Upper lobe of right lung (tissue), 1 donor: Measurements from ENCODE around the gene PUM1. TPM values are rescaled to one million over a fixed set of nuclear protein-coding genes. Genes with fewer than 3 reads are reported as not detected.
"Not testable (repeated sequence)": the region's sequence is repeated elsewhere in the genome, so short reads cannot be mapped to it uniquely, and the experiment has no call there.

Experiments
- ATAC-seq: fragments of 200-7000 bp; cut with Tn5 transposase; one replicate; pipeline ENCODE4 v1.9.1; 2020; ENCODE audit warnings: mild to moderate bottlenecking, moderate library complexity
- DNase-seq: peaks from one replicate; pipeline ENCODE4 v3.0.0-alpha.2; 2020
- H3K27ac ChIP-seq: fragments of 200-600 bp; one replicate; pipeline ENCODE4 v1.8.0; 2022
- H3K27me3 ChIP-seq: fragments of 200-600 bp; one replicate; pipeline ENCODE4 v1.8.0; 2022; ENCODE audit warnings: mild to moderate bottlenecking
- H3K36me3 ChIP-seq: fragments of 200-600 bp; one replicate; pipeline ENCODE4 v1.8.0; 2022
- H3K4me1 ChIP-seq: fragments of 200-600 bp; one replicate; pipeline ENCODE4 v1.8.0; 2022
- H3K4me3 ChIP-seq: fragments of 200-600 bp; one replicate; pipeline ENCODE4 v1.8.0; 2022; ENCODE audit warnings: mild to moderate bottlenecking
- H3K9me3 ChIP-seq: fragments of 200-600 bp; one replicate; pipeline ENCODE4 v1.8.0; 2022
- CTCF ChIP-seq: fragments of 200-600 bp; IDR thresholded peaks from one replicate; pipeline ENCODE4 v1.8.0; 2022; ENCODE audit warnings: antibody characterized with exemption
- intact Hi-C: fragments of 100-400 bp; cut with DNase I; formaldehyde crosslinking; loops from one replicate; pipeline ENCODE4 v1.11.0; 2022
- total RNA-seq: library from RNA; stranded (reverse); fragmentation: NEBNext Ultra II Directional; extraction: Animal tissue kit (Norgen Biotek cat#: 25700); gene quantifications from one replicate; pipeline ENCODE4 v1.2.1, GENCODE V29; 2021
- donor health status: DM: no; HTN: yes; CAD: no; lungs with severe emphysema.

The PUM1 gene
- total RNA-seq, 1 donor from 2014 or later = 117 TPM

DNA sequence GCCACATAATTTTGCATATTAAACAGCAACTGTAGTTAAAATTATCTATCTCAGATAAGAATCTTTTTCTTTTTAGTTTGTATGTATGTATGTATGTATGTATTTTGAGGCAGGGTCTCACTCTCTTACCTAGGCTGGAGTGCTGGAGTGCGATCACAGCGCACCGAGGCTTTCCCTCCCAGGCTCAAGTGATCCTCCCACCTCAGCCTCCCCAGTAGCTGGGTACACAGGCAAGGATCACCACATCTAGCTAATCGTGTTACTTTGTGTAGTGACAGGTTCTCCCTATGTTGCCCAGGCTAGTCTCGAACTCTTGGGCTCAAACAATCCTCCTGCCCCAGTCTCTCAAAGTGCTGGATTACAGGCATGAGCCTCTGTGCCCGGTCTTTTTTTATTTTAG lies 30.5 kb upstream of the PUM1 start:
- peaks cover 4% of the 10 kb centered on the region for H3K4me1 ChIP-seq

GRCh38 chr1:31095298-31095981 lies 29.9 kb upstream of the PUM1 start:
- intact Hi-C loops = no loop called here
- H3K36me3 ChIP-seq = no peaks in the 10 kb centered on the region
- no peaks in the 10 kb centered on the region for H3K9me3 ChIP-seq
- no peak overlapping the region for H3K4me3 ChIP-seq
- no peaks in the 10 kb centered on the region for H3K27me3 ChIP-seq
- DNase-seq (no peak), ATAC-seq (no peak)
- no peaks in the 10 kb centered on the region for H3K4me1 ChIP-seq
- no peak for TF ChIP-seq CTCF
- H3K27ac ChIP-seq = no peak overlapping the region

More for the DNA sequence above, 30.5 kb upstream of the PUM1 start:
- Histone ChIP-seq H3K4me3 (no peak overlapping the region), H3K27me3 (no peaks in the 10 kb centered on the region), H3K36me3 (no peaks in the 10 kb centered on the region), H3K9me3 (no peaks in the 10 kb centered on the region), H3K27ac (no peak overlapping the region)
- ATAC-seq = no peak
- TF ChIP-seq CTCF = no peak
- DNase-seq = no peak
- intact Hi-C loops = no loop called here

GRCh38 chr1:31088081-31088480 lies 22.6 kb upstream of the PUM1 start:
- H3K27ac ChIP-seq, intact Hi-C loops, H3K4me3 ChIP-seq, ATAC-seq, H3K27me3 ChIP-seq, DNase-seq, H3K9me3 ChIP-seq, H3K36me3 ChIP-seq, H3K4me1 ChIP-seq: not testable (repeated sequence)

DNA sequence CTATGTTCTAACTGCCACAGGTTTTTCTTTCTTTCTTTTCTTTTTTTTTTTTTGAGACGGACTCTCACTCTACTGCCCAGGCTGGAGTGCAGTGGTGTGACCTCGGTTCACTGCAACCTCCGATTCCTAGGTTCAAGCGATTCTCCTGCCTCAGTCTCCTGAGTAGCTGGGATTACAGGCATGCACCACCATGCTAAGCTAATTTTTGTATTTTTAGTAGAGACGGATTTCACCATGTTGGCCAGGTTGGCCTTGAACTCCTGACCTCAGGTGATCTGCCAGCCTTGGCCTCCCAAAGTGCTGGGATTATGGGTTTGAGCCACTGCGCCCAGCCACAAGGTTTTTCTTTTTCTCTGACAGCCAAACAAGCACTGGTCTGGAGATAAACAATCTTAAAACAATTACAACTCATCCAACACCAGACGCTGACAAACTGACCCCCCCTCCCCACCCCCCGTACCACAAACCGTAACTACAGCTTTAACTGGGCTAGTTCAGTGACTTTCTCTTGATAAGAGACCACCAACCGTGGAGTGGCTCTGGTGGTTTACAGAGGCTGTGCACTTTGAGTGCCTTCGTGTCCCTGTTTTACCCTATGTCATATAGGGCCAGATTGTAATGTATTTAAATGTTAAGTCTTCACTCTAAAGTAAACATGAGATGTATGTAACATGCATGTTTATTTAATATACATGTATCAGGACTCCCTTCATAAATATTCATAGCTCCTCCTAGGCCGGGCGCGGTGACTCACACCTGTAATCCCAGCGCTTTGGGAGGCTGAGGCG lies 19.5 kb upstream of the PUM1 start:
- H3K4me3 ChIP-seq = no peak overlapping the region
- TF ChIP-seq CTCF = no peak
- H3K27me3 ChIP-seq = no peaks in the 10 kb centered on the region
- peak; percentile 20 for DNase-seq
- no peak overlapping the region for H3K27ac ChIP-seq
- intact Hi-C loops = no loop called here
- H3K4me1 ChIP-seq = no peaks in the 10 kb centered on the region
- no peak for ATAC-seq
- H3K36me3 ChIP-seq = no peaks in the 10 kb centered on the region
- H3K9me3 ChIP-seq = no peaks in the 10 kb centered on the region

- Histone ChIP-seq H3K4me1 (no peaks in the 10 kb centered on the region), H3K4me3 (no peak overlapping the region), H3K36me3 (no peaks in the 10 kb centered on the region), H3K27ac (no peak overlapping the region), H3K9me3 (no peaks in the 10 kb centered on the region), H3K27me3 (no peaks in the 10 kb centered on the region)
- ATAC-seq (no peak), DNase-seq (peak; percentile 0)
- intact Hi-C loops = no loop called here
- no peak for TF ChIP-seq CTCF
Measured at GRCh38 chr1:31082385-31082784, 16.9 kb upstream of the PUM1 start.

GRCh38 chr1:31073044-31073443 lies 7.5 kb upstream of the PUM1 start:
- no peak for DNase-seq
- ATAC-seq = no peak
- intact Hi-C loops = no loop called here

More at GRCh38 chr1:31073044-31073443, 7.5 kb upstream of the PUM1 start:
- no peaks in the 10 kb centered on the region for H3K27me3 ChIP-seq
- no peak for TF ChIP-seq CTCF
- H3K27ac ChIP-seq = no peak overlapping the region
- H3K4me3 ChIP-seq = no peak overlapping the region
- H3K36me3 ChIP-seq = no peaks in the 10 kb centered on the region
- no peaks in the 10 kb centered on the region for H3K9me3 ChIP-seq
- H3K4me1 ChIP-seq = no peaks in the 10 kb centered on the region
